Glomerular endothelial cell (primary cell): ENCODE measurements around the gene RGMA. TPM values are rescaled to one million over a fixed set of nuclear protein-coding genes. Genes with fewer than 3 reads are reported as not detected.

ENCODE experiments used
- DNase-seq: peaks from one replicate; pipeline ENCODE4 v3.0.0-alpha.2; 2011; ENCODE audit warnings: low read depth, low spot score; ENCODE audit errors: extremely low read depth
- total RNA-seq: library from RNA; depleted of rRNA; stranded (reverse); fragments of >200 nt; gene quantifications from 2 replicates; pipeline ENCODE4 v1.2.3, GENCODE V29; 2015

Gene RGMA
- 0.15 and 0.35 TPM in 2 replicates for total RNA-seq

GRCh38 chr15:93088981-93089726 is at the start of gene RGMA:
TSS of gene RGMA (minus strand) at chr15:93089211. CDS start at chr15:93088932, 279 bp downstream.
- no peak for DNase-seq

GRCh38 chr15:93136606-93137005 is 47.6 kb upstream of the RGMA start:
- no peak for DNase-seq

GRCh38 chr15:93135997-93136397 is 47.0 kb upstream of the RGMA start:
- no peak for DNase-seq

- no peak for DNase-seq
Measured at GRCh38 chr15:93135459-93135858, 46.4 kb upstream of the RGMA start.

GRCh38 chr15:93131485-93132095 is 42.6 kb upstream of the RGMA start:
- DNase-seq: no peak

GRCh38 chr15:93129702-93130488 is 40.9 kb upstream of the RGMA start:
- DNase-seq: no peak

- no peak for DNase-seq
Measured at GRCh38 chr15:93127286-93127685, 38.3 kb upstream of the RGMA start.

GRCh38 chr15:93126599-93126998 is 37.6 kb upstream of the RGMA start:
- no peak for DNase-seq

GRCh38 chr15:93126148-93126547 is 37.1 kb upstream of the RGMA start:
- DNase-seq: no peak

GRCh38 chr15:93124126-93124525 is 35.1 kb upstream of the RGMA start:
- DNase-seq: no peak

GRCh38 chr15:93121973-93122910 is 33.2 kb upstream of the RGMA start:
- no peak for DNase-seq

GRCh38 chr15:93121107-93121506 is 32.1 kb upstream of the RGMA start:
- DNase-seq: no peak

GRCh38 chr15:93118904-93119303 is 29.9 kb upstream of the RGMA start:
- DNase-seq: no peak

GRCh38 chr15:93111451-93111850 is 22.4 kb upstream of the RGMA start:
- no peak for DNase-seq

GRCh38 chr15:93110502-93111040 is 21.6 kb upstream of the RGMA start:
- DNase-seq: no peak

- DNase-seq: no peak
Measured at GRCh38 chr15:93109336-93110102, 20.5 kb upstream of the RGMA start.

- DNase-seq: no peak
Measured at GRCh38 chr15:93107646-93108045, 18.6 kb upstream of the RGMA start.

GRCh38 chr15:93105485-93105884 is 16.5 kb upstream of the RGMA start:
- no peak for DNase-seq

- DNase-seq: no peak
Measured at GRCh38 chr15:93103823-93104222, 14.8 kb upstream of the RGMA start.

- no peak for DNase-seq
Measured at GRCh38 chr15:93102211-93102610, 13.2 kb upstream of the RGMA start.
